HL-60 (cell line): ENCODE results near the gene CASQ2.
A peak's percentile ranks its signal among the peaks of the same experiment; 100 is the strongest.

Experiments used
- DNase-seq, 2 experiments: peaks; one replicate each; pipeline ENCODE4 v3.0.0-alpha.2; 2010 to 2020; ENCODE audit warnings: low read depth in 1 of 2, low spot score in 1 of 2
- H3K27ac ChIP-seq: fragments of 250-450 bp; sonication (Bioruptor Pico); replicated peaks from 2 replicates; pipeline ENCODE4 v1.5.1; 2020; ENCODE audit warnings: mild to moderate bottlenecking, moderate library complexity
- H3K27me3 ChIP-seq: fragments of 250-450 bp; sonication (Bioruptor Pico); 2 replicates; pipeline ENCODE4 v1.5.1; 2021; ENCODE audit warnings: mild to moderate bottlenecking, moderate library complexity; ENCODE audit not compliant: insufficient read depth, poor library complexity, severe bottlenecking
- H3K4me3 ChIP-seq: replicated peaks from 2 replicates; pipeline ENCODE4 v1.5.1; 2011; ENCODE audit warnings: mild to moderate bottlenecking, control low read depth, low read length; ENCODE audit not compliant: insufficient read depth
- CTCF ChIP-seq: IDR thresholded peaks from one replicate; pipeline ENCODE4 v1.5.1; 2011; ENCODE audit warnings: low read length, control low read depth, inconsistent platforms; ENCODE audit not compliant: insufficient read depth
- GABPA ChIP-seq: IDR thresholded peaks from 2 replicates; pipeline ENCODE4 v1.6.1; 2012; ENCODE audit warnings: low read depth
- POLR2AphosphoS5 ChIP-seq: IDR thresholded peaks from 2 replicates; pipeline ENCODE4 v1.6.1; 2012; ENCODE audit warnings: low read depth
- REST ChIP-seq: IDR thresholded peaks from 2 replicates; pipeline ENCODE4 v1.6.1; 2012; ENCODE audit warnings: low read depth; ENCODE audit not compliant: insufficient replicate concordance
- SPI1 ChIP-seq: IDR thresholded peaks from 2 replicates; pipeline ENCODE4 v1.6.1; 2012; ENCODE audit warnings: low read depth, mild to moderate bottlenecking, borderline replicate concordance

CASQ2 gene

DNA sequence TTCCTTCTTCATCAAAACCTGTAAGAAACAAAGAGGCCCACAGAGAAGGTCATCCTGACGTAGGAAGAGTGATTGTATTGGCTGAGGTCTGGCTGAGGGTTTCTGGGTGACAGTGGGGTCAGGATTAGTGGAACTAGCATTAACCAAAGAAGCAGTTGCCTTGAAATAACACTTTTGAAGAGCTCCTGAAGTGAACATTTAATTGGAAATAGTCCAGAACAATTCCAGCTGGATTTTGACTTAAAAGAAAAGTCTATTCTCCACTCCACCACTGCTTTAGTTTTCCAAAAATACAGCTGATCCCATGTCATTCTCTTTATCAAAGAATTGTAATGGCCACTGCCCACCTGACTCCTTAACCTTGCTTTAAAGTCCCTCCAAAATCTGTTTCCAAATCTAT lies 27.7 kb downstream of the CASQ2 start:
- DNase-seq, result no peak
- TF ChIP-seq REST (no peak), GABPA (no peak), CTCF (no peak), POLR2AphosphoS5 (no peak)
- Histone ChIP-seq H3K27me3 (no peaks in the 10 kb centered on the region), H3K4me3 (no peak overlapping the region), H3K27ac (no peak overlapping the region)

DNA sequence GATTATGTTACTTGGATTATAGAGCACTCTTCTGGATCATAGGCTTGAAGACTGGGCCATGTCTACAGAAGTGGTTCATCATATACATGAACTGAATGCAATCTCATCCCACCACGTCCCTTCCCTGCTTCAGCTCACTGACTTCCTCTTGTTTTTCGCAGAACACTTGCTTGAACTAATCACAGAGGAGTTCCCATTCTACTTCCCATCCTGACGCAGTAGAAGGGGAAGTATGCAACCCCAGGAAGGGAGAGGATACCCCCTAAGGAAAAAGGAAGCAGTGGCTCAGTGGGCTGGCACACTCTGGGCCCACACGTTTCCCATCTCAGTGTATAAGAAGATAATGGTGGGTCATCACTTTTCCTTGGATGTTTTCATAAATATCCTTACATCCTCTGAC lies 36.2 kb downstream of the CASQ2 start:
- H3K4me3 ChIP-seq, result no peak overlapping the region
- peak; percentile 16 to 74 for DNase-seq

GRCh38 chr1:115729756-115730155 lies 38.8 kb downstream of the CASQ2 start:
- DNase-seq, result no peak
- Histone ChIP-seq H3K27me3 (no peaks in the 10 kb centered on the region), H3K4me3 (no peak overlapping the region), H3K27ac (no peak overlapping the region)
- TF ChIP-seq CTCF (no peak), SPI1 (no peak), POLR2AphosphoS5 (no peak), REST (no peak)

More for the DNA sequence above, 36.2 kb downstream of the CASQ2 start:
- no peak overlapping the region for H3K27ac ChIP-seq
- no peak for TF ChIP-seq REST
- TF ChIP-seq SPI1, result peak; percentile 73; the same call in 1 of the 2 replicates
- no peaks in the 10 kb centered on the region for H3K27me3 ChIP-seq

DNA sequence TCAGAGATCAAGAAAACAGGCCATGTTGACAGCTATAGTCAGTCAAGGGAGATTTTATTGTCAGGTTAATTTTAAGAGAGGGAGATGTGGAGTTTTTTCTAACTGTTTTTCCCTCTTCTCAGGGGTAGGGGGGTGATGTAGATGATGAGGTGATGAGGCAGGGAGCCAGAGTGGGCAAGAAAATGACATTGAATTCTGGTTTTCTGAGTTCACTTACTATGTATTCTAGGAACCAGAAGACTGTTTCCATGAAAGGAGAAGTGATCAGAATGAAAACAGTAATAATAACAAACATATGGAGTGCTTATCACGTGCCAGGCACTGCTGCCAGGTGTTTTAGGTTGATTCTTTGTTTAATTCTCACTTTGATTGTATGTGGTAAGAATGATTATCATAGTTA lies 40.2 kb downstream of the CASQ2 start:
- Histone ChIP-seq H3K27ac (peak overlapping the region; percentile 45), H3K27me3 (no peaks in the 10 kb centered on the region), H3K4me3 (no peak overlapping the region)
- no peak for TF ChIP-seq SPI1
- no peak for TF ChIP-seq REST
- TF ChIP-seq CTCF, result no peak
- no peak for DNase-seq
